Measurements from ENCODE around the gene FBN1.

Gene FBN1

DNA sequence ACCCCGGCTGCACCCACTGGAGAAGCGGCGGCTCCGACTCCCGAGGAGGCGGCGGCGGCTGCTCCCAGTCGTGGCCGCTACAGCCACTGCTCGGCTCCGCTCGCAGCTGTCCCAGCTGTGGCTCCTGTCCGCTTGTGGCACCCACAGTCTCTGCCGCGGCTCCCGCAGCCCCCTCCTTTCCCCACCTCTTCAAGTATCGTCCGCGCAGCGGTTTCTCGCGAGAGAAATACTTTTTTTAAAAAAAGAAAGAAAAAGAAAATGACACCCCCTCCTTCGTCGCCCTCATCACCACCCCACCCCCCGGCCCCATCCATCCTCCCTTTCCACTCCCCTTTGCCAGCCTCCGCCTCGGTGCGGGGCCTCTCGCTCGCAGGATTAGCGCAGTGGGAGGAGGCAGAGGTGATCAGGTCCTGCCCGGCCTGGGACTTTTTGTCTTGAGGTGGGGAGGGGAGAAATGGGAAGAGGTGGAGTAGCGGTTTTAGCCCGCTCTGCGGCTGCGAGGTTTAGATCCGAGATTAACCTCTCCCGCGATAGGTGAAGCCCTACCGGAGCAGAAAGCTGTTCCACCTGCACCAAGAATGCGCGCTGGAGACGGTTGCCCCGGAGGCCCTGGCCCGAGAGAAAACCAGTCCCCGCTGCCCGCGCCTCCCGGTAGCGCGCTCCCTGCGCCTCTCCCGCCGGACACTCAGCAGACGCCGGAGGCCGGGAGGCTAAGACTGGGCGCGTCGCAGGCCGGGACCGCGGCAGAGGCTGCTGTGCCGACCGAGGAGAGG is at the start of gene FBN1:
Gene FBN1 (minus strand): TSS at position 152 of the 773 bp plus-strand sequence. CDS start 940 bp downstream, outside the sequence.
- peak in 54 of 58 donors; percentile 43 to 91 (median 76) for DNase-seq

DNA sequence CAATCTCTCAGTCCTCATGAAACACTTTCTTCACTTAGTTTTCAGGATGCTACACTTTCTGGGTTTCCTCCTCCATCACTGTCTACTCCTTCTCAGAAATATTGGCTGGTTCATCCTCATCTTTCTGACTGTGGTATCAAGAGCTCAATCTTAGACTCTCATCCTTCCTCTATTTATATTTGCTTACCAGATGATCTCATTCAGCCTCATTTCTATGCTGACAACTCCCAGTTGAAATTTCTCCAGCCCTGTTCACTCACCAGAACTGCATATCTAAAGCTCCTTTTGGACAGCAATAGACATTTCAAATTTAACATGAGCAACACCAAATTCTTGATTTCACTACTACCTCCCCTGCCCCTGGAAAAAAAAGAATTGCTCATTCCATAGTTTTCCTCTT is 48.0 kb upstream of the FBN1 start:
- no peak for DNase-seq

DNA sequence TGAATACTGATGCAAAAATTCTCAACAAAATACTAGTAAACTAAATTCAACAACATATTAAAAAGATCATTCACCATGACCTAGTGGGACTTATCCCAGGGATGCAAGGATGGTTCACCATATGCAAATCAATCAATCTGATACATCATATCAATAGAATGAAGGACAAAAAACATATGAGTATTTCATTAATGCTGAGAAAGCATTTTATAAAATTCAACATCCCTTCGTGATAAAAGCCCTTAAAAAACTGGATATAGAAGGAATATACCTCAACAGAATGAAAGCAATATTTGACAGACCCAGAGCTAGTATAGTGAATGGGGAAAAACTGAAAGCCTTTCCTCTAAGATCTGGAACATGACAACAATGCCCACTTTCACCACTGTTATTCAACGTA is 43.0 kb upstream of the FBN1 start:
- DNase-seq, result no peak

DNA sequence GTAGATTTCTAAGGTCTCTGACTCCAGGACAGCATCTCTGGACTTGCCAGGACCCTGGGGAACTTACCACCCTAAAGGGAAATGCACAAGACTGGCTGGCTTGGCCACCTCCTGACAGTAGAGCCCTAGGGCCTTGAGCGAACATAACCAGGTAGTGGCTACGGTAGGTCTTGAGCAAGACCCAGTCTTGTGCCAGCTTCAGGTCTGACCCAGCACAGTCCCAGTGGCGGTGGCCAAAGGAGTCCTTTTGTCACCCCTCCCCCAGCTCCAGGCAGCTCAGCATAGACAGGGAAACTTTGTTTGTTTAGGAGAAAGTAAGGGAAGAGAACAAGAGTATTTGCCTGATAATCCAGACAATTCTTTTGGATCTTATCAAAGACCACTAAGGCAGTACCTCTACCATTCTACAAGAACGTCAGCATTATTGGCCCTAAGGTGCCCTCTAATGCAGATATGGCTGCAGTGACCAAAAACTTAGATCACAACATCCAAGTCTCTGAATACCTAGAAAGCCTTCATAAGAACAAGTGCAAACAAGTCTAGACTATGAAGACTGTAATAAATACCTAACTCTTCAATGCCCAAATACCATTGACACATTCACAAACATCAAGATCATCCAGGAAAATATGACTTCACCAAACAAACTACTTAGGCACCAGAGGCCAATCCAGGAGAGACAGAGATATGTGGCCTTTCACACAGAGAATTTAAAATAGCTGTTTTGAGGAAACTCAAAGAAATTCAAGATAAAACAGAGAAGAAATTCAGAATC is 38.7 kb upstream of the FBN1 start:
- DNase-seq, result no peak

DNA sequence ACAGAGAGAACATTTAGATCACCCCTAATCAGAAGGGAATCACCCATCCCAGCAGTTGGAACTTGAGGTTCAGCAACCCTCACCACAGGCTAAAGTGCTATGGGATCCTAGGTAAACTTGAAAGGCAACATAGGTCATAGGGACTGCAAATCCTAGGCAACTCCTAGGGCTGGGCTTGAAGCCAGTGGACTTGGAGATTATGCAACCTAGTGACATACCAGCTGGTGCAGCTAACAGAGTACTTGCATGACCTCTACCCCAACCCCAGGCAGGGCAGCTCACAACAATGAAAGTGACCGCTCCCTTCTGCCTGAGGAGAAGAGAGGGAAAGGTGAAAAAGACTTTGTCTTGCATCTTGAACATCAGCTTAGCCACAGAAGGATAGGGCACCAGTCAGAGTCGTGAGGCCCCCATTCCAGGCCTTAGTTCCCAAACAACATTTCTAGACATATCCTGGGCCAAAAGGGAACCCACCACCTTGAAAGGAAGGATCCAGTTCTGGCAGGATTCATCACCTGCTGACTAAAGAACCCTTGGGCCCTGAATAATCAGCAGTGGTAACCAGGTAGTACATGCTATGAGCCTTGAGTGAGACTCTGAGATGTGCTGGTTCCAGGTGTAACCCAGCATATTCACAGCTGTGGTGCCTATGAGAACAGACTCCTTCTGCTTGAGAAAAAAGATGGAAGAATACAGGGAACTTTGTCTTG is 37.6 kb upstream of the FBN1 start:
- DNase-seq, result no peak

DNA sequence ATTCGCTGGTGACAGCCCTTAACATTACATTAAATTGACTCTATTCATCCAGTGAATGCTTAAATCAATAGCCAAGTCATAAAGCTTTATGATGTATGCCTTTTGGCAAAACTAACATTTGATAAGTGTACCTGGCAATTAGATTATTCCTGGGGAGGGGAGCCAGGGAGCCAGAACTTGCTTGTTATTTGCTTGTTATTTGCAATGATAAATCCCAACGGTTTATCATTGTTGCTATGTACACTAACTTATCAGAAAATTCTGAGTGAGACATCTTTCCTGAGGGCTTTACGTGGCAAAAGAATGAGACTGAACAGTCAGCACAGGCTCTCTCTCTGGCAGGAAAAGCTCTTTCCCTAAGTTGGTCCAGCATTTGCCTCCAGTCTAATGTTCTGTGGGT is 35.8 kb upstream of the FBN1 start:
- DNase-seq, result no peak

DNA sequence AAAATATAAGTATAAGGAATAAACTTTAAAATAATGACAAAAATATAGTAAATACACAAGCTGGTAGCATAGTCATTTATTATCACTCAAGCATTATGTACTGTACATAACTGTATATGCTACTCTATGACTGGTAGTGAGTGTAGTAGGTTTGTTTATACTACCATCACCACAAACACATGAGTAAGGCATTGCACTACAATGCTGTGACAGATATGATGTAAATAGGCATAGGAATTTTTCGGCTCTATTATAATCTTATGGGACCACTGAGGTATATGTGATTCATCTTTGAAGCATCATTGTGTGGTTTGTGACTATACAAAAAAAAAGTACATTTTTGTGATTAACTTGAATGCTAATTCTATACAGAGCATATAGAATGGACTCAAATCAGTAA is 35.3 kb upstream of the FBN1 start:
- DNase-seq, result no peak

DNA sequence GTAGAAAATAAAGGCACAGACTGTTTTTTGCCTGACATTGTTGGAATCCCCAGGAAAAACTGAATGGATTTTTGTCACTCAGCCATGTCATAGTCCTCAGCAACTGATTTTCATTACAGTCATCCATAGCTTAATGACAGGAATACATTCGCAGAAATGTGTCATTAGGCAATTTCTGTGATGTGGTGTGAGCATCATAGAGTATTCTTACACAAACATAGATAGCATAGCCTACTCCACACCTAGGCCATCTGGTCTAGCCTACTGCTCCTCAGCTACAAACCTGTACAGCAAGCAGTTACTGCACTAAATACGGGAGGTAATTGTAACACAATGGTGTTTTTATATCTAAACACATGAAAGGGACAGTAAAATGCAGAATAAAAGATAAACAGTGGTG is 34.4 kb upstream of the FBN1 start:
- DNase-seq, result no peak

DNA sequence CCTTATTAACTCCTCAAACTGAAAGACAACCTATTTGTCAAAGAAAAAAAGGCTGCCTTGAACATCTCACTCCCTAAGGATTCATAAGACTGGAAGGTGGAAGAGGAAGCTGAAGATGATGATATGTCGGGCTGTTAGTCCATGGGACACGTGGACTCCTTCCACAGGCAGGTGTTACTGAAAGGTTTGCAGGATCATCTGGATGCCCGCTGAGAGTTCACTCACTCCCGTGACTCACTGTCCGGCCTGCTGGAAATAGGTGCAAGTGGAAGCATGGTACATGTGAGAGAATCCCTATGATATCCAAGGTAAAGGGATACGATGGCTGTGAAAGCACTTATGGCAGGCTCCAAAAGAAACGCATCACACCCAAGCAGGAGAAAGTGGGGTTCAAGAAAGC is 33.3 kb upstream of the FBN1 start:
- DNase-seq, result no peak

DNA sequence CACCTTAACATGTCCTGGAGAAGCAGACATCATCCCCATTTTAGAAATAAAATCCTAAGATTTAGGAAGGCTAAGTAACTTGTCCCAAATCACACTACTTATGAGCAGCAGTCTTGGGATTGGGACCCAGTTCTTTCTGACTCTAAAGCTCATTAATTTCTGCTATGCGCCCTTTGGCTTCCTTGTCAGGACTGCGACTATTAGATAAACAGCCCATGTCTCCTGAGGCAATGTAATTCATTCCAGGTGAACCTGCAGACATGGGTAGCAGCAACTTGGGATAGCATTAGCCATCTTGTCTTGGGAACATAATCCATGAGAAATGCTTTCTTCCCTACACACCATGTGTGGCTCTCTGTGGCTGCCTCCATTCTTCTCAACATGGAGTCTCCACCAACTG is 32.3 kb upstream of the FBN1 start:
- DNase-seq, result no peak

DNA sequence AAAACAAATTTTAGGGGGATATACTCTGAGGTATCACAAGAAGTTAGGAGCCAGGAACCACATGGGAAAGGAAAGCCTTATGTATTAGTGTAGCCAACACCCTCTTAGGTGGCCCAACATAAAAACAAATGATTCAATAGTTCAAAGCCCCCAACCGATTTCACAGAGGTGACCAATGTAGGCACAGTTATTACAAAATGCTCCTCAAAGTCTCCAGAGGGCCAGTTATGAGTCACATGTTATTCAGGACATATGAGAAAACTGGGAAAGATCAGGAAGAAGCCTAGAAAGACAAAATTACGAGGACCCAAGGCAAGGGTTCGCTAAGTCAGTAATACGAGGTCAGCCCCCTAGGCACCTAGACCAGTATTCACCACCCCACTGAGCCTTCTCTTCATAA is 29.9 kb upstream of the FBN1 start:
- no peak for DNase-seq

DNA sequence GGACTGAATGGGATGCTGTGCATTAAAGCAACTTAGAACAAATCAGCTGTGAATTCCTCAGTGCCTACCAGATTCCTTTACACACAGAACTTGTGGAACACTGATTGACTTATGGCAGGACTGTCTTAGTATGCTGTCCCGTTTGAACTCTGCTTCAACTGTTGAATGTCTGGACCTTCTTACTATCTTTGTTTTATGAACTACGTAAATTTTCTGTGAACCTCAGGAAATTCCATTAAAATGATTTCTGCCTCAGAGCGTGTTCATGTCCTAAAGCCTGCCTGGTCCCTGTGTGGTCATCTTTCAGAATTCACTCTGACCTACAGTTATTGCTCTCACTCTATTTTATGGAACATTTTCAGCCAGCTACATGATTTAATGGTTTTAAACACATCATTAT is 29.4 kb upstream of the FBN1 start:
- DNase-seq, result no peak

DNA sequence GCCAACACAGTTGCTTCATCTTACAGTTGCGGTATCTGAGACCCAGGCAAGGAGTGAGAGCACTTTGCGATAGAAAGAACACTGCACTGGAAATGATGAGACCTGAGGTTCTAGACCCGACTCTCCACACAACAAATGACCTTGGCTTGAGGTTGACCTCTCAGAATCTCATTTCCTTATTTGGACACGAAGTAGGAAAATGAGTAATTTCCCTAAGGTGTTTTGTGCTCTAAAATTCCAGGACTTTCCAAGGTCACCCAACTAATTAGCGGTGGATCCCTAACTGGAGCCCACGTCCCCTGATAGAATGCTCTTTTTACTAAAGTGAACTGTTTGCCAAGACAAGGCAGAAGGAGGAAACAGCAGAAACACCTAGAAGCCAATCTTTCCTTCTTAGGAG is 26.7 kb upstream of the FBN1 start:
- DNase-seq, result no peak

DNA sequence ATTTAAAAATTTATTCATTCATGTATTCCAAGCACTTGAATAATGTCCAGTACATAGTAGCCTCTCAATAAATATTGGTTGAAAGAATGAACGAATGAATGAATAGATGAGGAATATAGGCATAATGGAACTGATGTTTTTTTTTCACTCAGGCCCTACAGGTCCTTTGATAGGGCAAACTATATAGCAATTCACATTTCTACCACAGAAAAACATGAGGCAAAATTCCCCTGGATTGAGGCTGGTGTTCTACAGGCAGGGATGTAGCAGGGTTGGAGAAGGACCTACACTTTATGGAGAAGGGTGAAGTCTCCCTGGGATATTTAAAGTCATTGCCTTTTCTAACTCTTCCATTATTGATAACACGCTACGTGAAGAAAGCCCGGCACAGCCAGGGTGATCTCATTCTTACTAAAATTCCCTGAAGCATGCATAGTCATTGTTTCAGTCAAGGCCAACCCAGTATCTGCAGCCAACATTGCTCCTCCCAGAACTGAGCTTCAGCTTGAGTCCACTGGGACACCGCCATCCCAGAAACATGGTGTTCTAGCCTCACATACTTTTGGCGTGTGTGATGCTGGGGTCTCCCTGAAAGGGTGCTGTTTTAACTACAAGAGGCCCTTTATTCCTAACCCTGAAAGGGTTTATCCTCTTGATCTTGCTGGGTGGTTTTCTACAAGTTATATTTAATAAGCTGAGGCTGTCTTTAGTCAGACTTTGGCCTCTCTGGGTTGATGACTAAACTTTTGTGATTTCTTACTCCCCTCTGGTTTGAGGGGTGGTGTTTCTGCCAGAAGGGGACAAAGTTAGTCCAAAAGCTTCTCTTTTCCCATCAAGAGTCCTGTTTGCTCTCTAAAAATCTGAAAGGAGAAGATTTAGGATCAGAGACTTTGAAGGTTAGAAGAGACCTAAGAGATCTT is 25.9 kb upstream of the FBN1 start:
- DNase-seq, result no peak

DNA sequence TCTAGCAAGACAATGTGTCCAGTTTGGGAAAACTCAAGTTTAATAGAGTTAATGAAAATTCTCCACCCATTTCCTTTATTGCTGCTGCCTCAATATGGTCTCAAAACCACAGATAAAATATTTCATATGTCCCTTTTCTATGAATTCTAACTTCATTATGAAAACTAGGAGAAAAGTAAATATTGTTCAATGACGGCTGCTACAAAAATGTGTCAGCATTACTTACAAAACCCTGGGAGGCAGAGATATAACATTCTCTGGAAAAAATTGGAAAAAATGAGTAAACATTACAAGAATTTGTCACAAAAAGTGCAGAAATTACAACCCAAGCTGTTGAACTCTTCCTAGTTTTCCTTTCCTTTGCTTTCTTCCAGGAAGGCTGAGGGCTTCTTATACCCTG is 22.2 kb upstream of the FBN1 start:
- DNase-seq, result no peak

DNA sequence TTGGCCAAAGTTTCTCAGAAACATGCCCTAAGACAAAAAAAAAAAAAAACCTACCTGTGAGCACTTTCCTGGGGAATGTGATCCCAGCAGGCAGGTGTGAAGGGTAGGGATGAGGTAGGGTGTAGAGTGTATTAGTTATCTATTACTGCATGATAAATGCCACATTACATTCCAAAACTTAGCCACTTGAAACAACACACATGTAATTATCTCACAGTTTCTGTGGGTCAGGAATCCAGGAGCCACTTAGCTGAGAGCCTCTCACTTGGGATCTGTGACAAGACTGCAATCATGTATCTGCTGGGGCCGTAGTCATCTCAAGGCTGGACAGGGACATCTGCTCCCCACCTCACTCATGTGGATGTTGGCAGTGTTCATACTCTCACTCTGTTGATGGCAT is 18.9 kb upstream of the FBN1 start:
- DNase-seq, result no peak

DNA sequence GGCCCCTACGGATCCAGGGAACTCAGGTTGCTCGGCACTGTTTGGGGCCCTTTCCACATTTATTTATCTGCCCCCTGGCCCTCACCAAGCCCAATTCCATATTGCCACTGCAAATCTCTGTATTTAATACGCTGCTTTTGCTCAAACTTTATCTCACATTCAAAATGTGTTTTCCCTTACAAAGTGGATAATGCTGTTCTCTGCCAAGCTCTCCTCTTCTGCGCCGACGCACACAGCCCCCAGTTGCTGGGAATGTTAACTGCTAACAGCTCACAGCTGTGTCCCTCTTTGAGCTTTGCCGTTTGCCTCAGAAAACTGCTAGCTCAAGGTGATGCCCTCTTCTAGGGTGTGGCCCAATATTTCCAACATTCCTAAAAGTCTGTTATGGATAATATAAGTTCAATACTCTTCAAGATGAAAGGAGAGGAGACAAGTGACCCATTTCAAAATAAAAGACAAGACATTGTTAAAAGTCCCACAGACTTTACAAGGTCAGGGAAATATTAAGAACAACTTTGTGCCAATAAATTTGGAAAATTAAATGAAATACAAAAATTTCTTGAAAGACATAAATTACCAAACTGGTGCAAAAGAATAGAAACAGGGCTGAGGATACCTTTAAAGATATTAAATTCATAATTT is 12.6 kb upstream of the FBN1 start:
- no peak for DNase-seq

DNA sequence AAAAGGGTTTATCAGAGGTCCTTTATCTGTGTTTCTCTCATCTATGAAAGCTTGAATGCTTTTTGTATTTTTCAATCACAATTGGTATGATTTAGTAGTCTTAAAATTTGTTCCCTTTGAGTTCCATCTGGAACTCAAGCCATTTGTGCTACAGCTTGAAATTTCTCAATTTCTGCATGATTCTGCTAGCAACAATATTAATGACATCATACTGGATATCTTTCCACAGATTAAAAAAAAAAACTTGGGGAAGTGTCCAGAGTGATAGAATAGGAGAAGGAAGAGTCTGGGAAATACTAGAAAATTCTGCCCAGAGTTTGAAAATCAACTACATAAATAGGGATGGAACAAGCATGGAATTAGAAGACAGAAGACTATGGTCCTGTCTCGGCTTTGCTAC is 9.3 kb upstream of the FBN1 start:
- no peak for DNase-seq

DNA sequence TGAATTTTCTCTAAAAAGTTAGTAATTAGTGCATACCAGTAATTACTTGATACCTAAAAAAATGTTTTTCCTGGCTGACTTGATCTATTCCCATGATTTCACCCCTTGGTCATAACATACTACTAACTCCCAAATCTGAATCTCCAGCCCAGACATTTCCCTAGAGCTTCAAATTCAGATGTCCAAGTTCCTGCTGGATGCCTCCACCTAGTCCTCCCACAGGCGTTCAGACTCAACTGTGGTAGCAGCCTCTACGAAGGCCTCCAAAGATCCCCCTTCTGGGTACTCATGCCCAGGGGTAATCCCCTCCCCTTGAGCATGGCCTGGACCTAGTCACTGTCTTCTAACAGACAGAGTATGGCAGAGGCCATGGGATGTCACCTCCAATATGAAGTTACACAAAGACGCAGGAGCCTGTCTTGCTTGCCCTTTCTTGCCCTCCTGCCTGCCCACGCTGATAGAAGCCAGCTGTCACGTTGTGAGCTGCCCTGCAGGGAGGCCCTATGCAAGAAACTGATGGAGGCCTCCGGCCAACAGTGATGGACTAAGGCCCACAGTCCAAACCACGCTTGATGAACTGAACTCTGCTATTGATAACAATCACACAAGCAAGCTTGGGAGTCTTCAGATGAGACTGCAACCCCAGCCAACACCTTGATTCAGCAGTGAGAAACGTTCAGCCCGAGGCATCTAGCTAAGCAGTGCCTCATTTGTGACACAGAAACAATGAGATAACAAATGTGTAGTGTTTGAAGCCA is 8.6 kb upstream of the FBN1 start:
- no peak for DNase-seq

DNA sequence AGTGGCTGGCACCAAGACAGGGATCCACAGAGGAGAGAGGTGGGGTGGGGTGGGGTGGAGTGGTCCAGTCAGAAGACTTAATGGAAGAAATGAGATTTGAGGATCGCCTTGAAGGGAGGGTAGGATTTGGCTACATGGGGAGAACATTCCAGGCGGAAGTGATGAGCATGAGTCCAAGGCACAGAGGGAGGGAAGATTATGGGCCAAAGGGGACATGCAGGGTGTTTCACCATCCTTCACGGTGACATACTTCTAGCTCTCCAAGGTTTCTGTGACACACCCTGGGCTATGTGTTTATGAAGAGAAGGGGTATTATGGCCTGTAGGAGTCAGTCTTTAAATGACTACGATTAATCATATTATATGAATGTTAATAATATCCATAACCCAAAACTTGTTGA is 7.7 kb upstream of the FBN1 start:
- DNase-seq, result no peak
